GM23338 (cell line): ENCODE data around the gene MIPEP. TPM values are rescaled to one million over a fixed set of nuclear protein-coding genes. Genes with fewer than 3 reads are reported as not detected.

Source experiments
- ATAC-seq: fragments of 200-7000 bp; cut with Tn5 transposase; 3 replicates; pipeline ENCODE4 v1.9.1; 2020
- DNase-seq: peaks from one replicate; pipeline ENCODE4 v3.0.0-alpha.2; 2015; ENCODE audit warnings: low spot score
- H2AFZ ChIP-seq: fragments of 200-600 bp; sonication (generic); 2 replicates; pipeline ENCODE4 v1.8.0; 2016; ENCODE audit warnings: antibody characterized with exemption, mild to moderate bottlenecking, moderate library complexity
- H3F3A ChIP-seq: fragments of 200-600 bp; sonication (generic); replicated peaks from 2 replicates; pipeline ENCODE4 v1.8.0; 2017; ENCODE audit warnings: antibody characterized with exemption, mixed run types, low read depth
- H3K27ac ChIP-seq: fragments of 200-600 bp; sonication (generic); 2 replicates; pipeline ENCODE4 v1.6.1; 2016; ENCODE audit warnings: low read depth
- H3K27me3 ChIP-seq: fragments of 200-600 bp; sonication (generic); 2 replicates; pipeline ENCODE4 v1.8.0; 2016; ENCODE audit warnings: mild to moderate bottlenecking, mixed run types, moderate library complexity; ENCODE audit not compliant: insufficient read depth
- H3K36me3 ChIP-seq: fragments of 200-600 bp; sonication (generic); 2 replicates; pipeline ENCODE4 v1.8.0; 2016; ENCODE audit warnings: mild to moderate bottlenecking; ENCODE audit not compliant: insufficient read depth
- H3K4me1 ChIP-seq: fragments of 200-600 bp; sonication (generic); 2 replicates; pipeline ENCODE4 v1.8.0; 2016; ENCODE audit warnings: mild to moderate bottlenecking, moderate library complexity; ENCODE audit not compliant: insufficient read depth
- H3K4me2 ChIP-seq: fragments of 200-600 bp; sonication (generic); 2 replicates; pipeline ENCODE4 v1.7.1; 2017; ENCODE audit warnings: mixed run types
- H3K4me3 ChIP-seq: fragments of 200-600 bp; sonication (generic); 2 replicates; pipeline ENCODE4 v1.6.1; 2016; ENCODE audit warnings: mixed run types
- H3K79me2 ChIP-seq: fragments of 200-600 bp; sonication (generic); replicated peaks from 2 replicates; pipeline ENCODE4 v1.8.0; 2017; ENCODE audit warnings: mild to moderate bottlenecking; ENCODE audit not compliant: insufficient read depth
- H3K9me2 ChIP-seq: fragments of 200-600 bp; sonication (generic); 2 replicates; pipeline ENCODE4 v1.8.0; 2017; ENCODE audit not compliant: insufficient read depth
- H4K20me1 ChIP-seq: fragments of 200-600 bp; sonication (generic); replicated peaks from 2 replicates; pipeline ENCODE4 v1.8.0; 2017; ENCODE audit warnings: mild to moderate bottlenecking; ENCODE audit not compliant: insufficient read depth
- H3K27ac Mint-ChIP-seq: 2 replicates; pipeline ENCODE4 v1.8.0; 2020; ENCODE audit warnings: inconsistent platforms, mild to moderate bottlenecking, moderate library complexity, mixed read lengths
- H3K27me3 Mint-ChIP-seq: 3 replicates; pipeline ENCODE4 v1.8.0; 2022; ENCODE audit warnings: low read depth, mild to moderate bottlenecking, moderate library complexity, mixed read lengths, inconsistent platforms; ENCODE audit not compliant: insufficient read depth, poor library complexity
- H3K36me3 Mint-ChIP-seq: 3 replicates; pipeline ENCODE4 v1.8.0; 2021; ENCODE audit warnings: low read depth, mild to moderate bottlenecking, inconsistent platforms, moderate library complexity, mixed read lengths
- H3K4me1 Mint-ChIP-seq: 3 replicates; pipeline ENCODE4 v1.8.0; 2020; ENCODE audit warnings: mild to moderate bottlenecking, inconsistent platforms, mixed read lengths
- H3K4me3 Mint-ChIP-seq: 3 replicates; pipeline ENCODE4 v1.8.0; 2021; ENCODE audit warnings: moderate library complexity, mild to moderate bottlenecking, inconsistent platforms, mixed read lengths
- H3K9me3 Mint-ChIP-seq: 3 replicates; pipeline ENCODE4 v1.8.0; 2020; ENCODE audit warnings: moderate library complexity, mild to moderate bottlenecking, inconsistent platforms, mixed read lengths
- EZH2 ChIP-seq: fragments of 200-600 bp; sonication (generic); IDR thresholded peaks from one replicate; pipeline ENCODE4 v1.8.0; 2017; ENCODE audit warnings: antibody characterized with exemption, mild to moderate bottlenecking, low read depth; ENCODE audit not compliant: unreplicated experiment
- EZH2phosphoT487 ChIP-seq: fragments of 200-600 bp; sonication (generic); IDR thresholded peaks from one replicate; pipeline ENCODE4 v1.8.1; 2018; ENCODE audit warnings: antibody characterized with exemption; ENCODE audit not compliant: unreplicated experiment
- JUNB ChIP-seq: IDR thresholded peaks from one replicate; pipeline ENCODE4 v1.6.1; 2016; ENCODE audit warnings: antibody characterized with exemption; ENCODE audit not compliant: unreplicated experiment
- NANOG ChIP-seq: IDR thresholded peaks from 2 replicates; pipeline ENCODE4 v1.6.1; 2016; ENCODE audit warnings: antibody characterized with exemption, borderline replicate concordance
- POLR2AphosphoS5 ChIP-seq: IDR thresholded peaks from 2 replicates; pipeline ENCODE4 v1.6.1; 2016; ENCODE audit warnings: antibody characterized with exemption, low read depth
- REST ChIP-seq: IDR thresholded peaks from one replicate; pipeline ENCODE4 v1.6.1; 2018; ENCODE audit warnings: antibody characterized with exemption; ENCODE audit not compliant: unreplicated experiment
- ZNF462 ChIP-seq: fragments of 250-450 bp; sonication (Bioruptor Pico); IDR thresholded peaks from 2 replicates; pipeline ENCODE4 v1.5.0; 2020; ENCODE audit warnings: mild to moderate bottlenecking, moderate library complexity
- polyA plus RNA-seq: library from polyadenylated mRNA; unstranded; fragments of >200 nt; fragmentation: Nextera tagmentation; extraction: Ambion mirVana; gene quantifications from 2 replicates; pipeline ENCODE4 v1.2.1, GENCODE V29; 2016
- total RNA-seq: library from RNA; depleted of rRNA; stranded (reverse); fragments of >200 nt; shearing (Covaris generic); gene quantifications from 2 replicates; pipeline ENCODE4 v1.2.3, GENCODE V29; 2014

The MIPEP gene
- total and polyA plus RNA-seq, 2 experiments from 2014 or later: 20.8 to 22.5 TPM

GRCh38 chr13:23715092-23715761 lies 174.0 kb downstream of the MIPEP start (continued):
- TF ChIP-seq ZNF462 (CRISPR knock-in tag): no peak

GRCh38 chr13:23714672-23715071 lies 174.5 kb downstream of the MIPEP start:
- Mint-ChIP-seq H3K4me3 (no peak overlapping the region), H3K27ac (no peak overlapping the region), H3K27me3 (peaks cover 8% of the 10 kb centered on the region), H3K36me3 (peaks cover 22% of the 10 kb centered on the region; the same call in 2 of the 3 replicates), H3K4me1 (no peaks in the 10 kb centered on the region), H3K9me3 (peaks cover 36% of the 10 kb centered on the region)
- Histone ChIP-seq H3K27ac (no peak overlapping the region), H3K4me1 (no peaks in the 10 kb centered on the region), H3K4me2 (no peak overlapping the region), H3K79me2 (no peaks in the 10 kb centered on the region), H3K4me3 (no peak overlapping the region), H2AFZ (no peak overlapping the region), H3F3A (no peaks in the 10 kb centered on the region), H3K36me3 (no peaks in the 10 kb centered on the region), H3K9me2 (no peaks in the 10 kb centered on the region), H3K27me3 (no peaks in the 10 kb centered on the region), H4K20me1 (no peaks in the 10 kb centered on the region)
- no peak for ATAC-seq
- no peak for DNase-seq
- TF ChIP-seq POLR2AphosphoS5 (no peak), REST (no peak), EZH2phosphoT487 (no peak), NANOG (no peak), EZH2 (no peak), JUNB (no peak)
